Muscle of back (tissue), 11 donors: ENCODE results near the gene N4BP2. TPM values are rescaled to one million over a fixed set of nuclear protein-coding genes. Genes with fewer than 3 reads are reported as not detected.

Experiments used
- DNase-seq, 3 donors: peaks; one replicate each; pipeline versions ENCODE4 v3.0.0 to v3.0.0-alpha.2; 2013
- polyA plus RNA-seq, 10 donors: library from polyadenylated mRNA; unstranded; fragments of 120-200 nt; gene quantifications; one replicate each; pipeline ENCODE4 v1.2.1, GENCODE V29; 2013; ENCODE audit not compliant: insufficient read length in 10 of 10

The N4BP2 gene
- polyA plus RNA-seq, 10 donors = 9.5 to 16.6 (median 13.5) TPM

- DNase-seq = no peak
These were observed 148.9 kb downstream of the N4BP2 start for GRCh38 chr4:40205259-40206198.

DNA sequence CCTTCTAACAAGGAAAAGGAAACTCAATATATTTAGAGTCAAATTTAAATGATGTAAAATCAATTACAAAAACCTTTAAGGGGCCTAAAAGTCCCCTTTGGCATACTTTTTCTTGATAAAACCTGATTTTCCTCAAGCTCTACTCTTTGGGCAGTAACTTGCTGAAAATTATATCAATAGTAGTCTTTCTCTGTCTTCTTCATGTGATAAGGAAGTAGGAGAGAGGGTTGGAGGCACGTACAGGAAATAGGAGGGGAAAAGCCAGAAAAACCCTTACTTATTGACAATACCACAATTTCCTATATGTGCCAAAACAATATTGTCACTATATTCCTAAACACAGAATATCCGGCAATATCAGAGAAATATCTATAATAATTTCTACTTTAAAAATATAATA, 149.8 kb downstream of the N4BP2 start:
- no peak for DNase-seq

Other genes with a start within 250 kb of the N4BP2 start
- gene PDS5A, start 78.9 kb upstream of the N4BP2 start, polyA plus RNA-seq = 10 to 100 TPM; 28.4 to 43.2 (median 37.2) TPM
- gene RHOH, start 140.2 kb downstream of the N4BP2 start, polyA plus RNA-seq = 1 to 10 TPM in 2 of 10 donors, under 1 TPM in 8; 0.07 to 6.5 (median 0.55) TPM